NCI-H146 (cell line): ENCODE measurements around the gene FAM131A.
A peak's percentile ranks its signal among the peaks of the same experiment; 100 is the strongest.
"Not testable (repeated sequence)": the region's sequence is repeated elsewhere in the genome, so short reads cannot be mapped to it uniquely, and the experiment has no call there.

Experiments used
- DNase-seq: peaks from one replicate; lab custom pipeline; 2025; lab: John Stamatoyannopoulos, UW

FAM131A gene

GRCh38 chr3:184317201-184317600, 20.2 kb upstream of the FAM131A start:
- no peak for DNase-seq

GRCh38 chr3:184320104-184320445, 17.3 kb upstream of the FAM131A start:
- DNase-seq, result no peak

- DNase-seq, result no peak
Measured at GRCh38 chr3:184321666-184322065, 15.7 kb upstream of the FAM131A start.

- no peak for DNase-seq
Measured at GRCh38 chr3:184322731-184323487, 14.5 kb upstream of the FAM131A start.

- DNase-seq, result no peak
Measured at GRCh38 chr3:184323696-184324095, 13.7 kb upstream of the FAM131A start.

- no peak for DNase-seq
Measured at GRCh38 chr3:184325269-184325668, 12.1 kb upstream of the FAM131A start.

- no peak for DNase-seq
Measured at GRCh38 chr3:184325715-184326369, 11.6 kb upstream of the FAM131A start.

- no peak for DNase-seq
Measured at GRCh38 chr3:184327171-184327570, 10.2 kb upstream of the FAM131A start.

- DNase-seq, result no peak
Measured at GRCh38 chr3:184328516-184328915, 8.9 kb upstream of the FAM131A start.

- DNase-seq, result no peak
Measured at GRCh38 chr3:184332370-184333090, 4.9 kb upstream of the FAM131A start.

- no peak for DNase-seq
Measured at GRCh38 chr3:184333190-184333589, 4.2 kb upstream of the FAM131A start.

- no peak for DNase-seq
Measured at GRCh38 chr3:184333700-184334099, 3.7 kb upstream of the FAM131A start.

- DNase-seq, result no peak
Measured at GRCh38 chr3:184334470-184335158, 2.8 kb upstream of the FAM131A start.

GRCh38 chr3:184335291-184335660, 2.1 kb upstream of the FAM131A start:
- DNase-seq, result peak; percentile 46

- DNase-seq, result peak; percentile 86
Measured at GRCh38 chr3:184335661-184336546, 1.5 kb upstream of the FAM131A start.

- DNase-seq, result peak; percentile 59
Measured at GRCh38 chr3:184336547-184337398, 627 bp upstream of the FAM131A start.

- DNase-seq, result no peak
Measured at GRCh38 chr3:184337981-184338380, 581 bp downstream of the FAM131A start.

GRCh38 chr3:184338511-184338945, 1.1 kb downstream of the FAM131A start:
- peak; percentile 98 for DNase-seq

GRCh38 chr3:184339001-184339400, 1.6 kb downstream of the FAM131A start:
- DNase-seq, result no peak

- not testable (repeated sequence) for DNase-seq
Measured at GRCh38 chr3:184339451-184340135, 2.2 kb downstream of the FAM131A start.
